ENCODE results near the gene IFRD2.

- TF ChIP-seq, protein P1, sequence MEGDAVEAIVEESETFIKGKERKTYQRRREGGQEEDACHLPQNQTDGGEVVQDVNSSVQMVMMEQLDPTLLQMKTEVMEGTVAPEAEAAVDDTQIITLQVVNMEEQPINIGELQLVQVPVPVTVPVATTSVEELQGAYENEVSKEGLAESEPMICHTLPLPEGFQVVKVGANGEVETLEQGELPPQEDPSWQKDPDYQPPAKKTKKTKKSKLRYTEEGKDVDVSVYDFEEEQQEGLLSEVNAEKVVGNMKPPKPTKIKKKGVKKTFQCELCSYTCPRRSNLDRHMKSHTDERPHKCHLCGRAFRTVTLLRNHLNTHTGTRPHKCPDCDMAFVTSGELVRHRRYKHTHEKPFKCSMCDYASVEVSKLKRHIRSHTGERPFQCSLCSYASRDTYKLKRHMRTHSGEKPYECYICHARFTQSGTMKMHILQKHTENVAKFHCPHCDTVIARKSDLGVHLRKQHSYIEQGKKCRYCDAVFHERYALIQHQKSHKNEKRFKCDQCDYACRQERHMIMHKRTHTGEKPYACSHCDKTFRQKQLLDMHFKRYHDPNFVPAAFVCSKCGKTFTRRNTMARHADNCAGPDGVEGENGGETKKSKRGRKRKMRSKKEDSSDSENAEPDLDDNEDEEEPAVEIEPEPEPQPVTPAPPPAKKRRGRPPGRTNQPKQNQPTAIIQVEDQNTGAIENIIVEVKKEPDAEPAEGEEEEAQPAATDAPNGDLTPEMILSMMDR (IDR thresholded peaks at IDR 0.05): no peak
- no peak for TF ChIP-seq EP300 (IDR thresholded peaks at IDR 0.05)
- no peak for TF ChIP-seq POLR2A (IDR thresholded peaks at IDR 0.05)
Observed at GRCh38 chr3:50269977-50270413, 22.2 kb downstream of the IFRD2 start.

Measured in sigmoid colon (tissue), 4 donors.